OCI-LY3 (cell line): Measurements from ENCODE around the gene GIPC1.
A peak's percentile ranks its signal among the peaks of the same experiment; 100 is the strongest.

Experiments
- H2AFZ ChIP-seq: fragments of 200-600, 300-600 bp; shearing (Covaris generic); 2 replicates; pipeline ENCODE4 v1.6.0; 2014; ENCODE audit warnings: antibody characterized with exemption, low read depth, low read length
- H3K27ac ChIP-seq: fragments of 200-600, 300-600 bp; sonication (generic); 2 replicates; pipeline ENCODE4 v1.5.1; 2014; ENCODE audit warnings: mild to moderate bottlenecking, low read length, moderate library complexity, mixed read lengths
- H3K27me3 ChIP-seq: fragments of 200-600, 300-600 bp; sonication (generic); 2 replicates; pipeline ENCODE4 v1.6.1; 2014; ENCODE audit warnings: low read depth, low read length, mixed read lengths
- H3K36me3 ChIP-seq: fragments of 200-600, 300-600 bp; sonication (generic); replicated peaks from 2 replicates; pipeline ENCODE3; 2014; ENCODE audit warnings: low read depth, low read length, mixed read lengths
- H3K4me1 ChIP-seq: fragments of 300-600, 200-600 bp; sonication (generic); 2 replicates; pipeline ENCODE4 v1.6.1; 2014; ENCODE audit warnings: low read length, mixed read lengths
- H3K4me2 ChIP-seq: fragments of 200-600, 300-600 bp; sonication (generic); 2 replicates; pipeline ENCODE4 v1.6.1; 2014; ENCODE audit warnings: low read length, mixed read lengths
- H3K4me3 ChIP-seq: fragments of 300-600, 200-600 bp; sonication (generic); 2 replicates; pipeline ENCODE4 v1.5.1; 2014; ENCODE audit warnings: antibody characterized with exemption, mild to moderate bottlenecking, low read length, moderate library complexity
- H3K79me2 ChIP-seq: fragments of 300-600, 200-600 bp; shearing (Covaris generic); 2 replicates; pipeline ENCODE4 v1.6.1; 2014; ENCODE audit warnings: mild to moderate bottlenecking, low read length, mixed read lengths
- H3K9ac ChIP-seq: fragments of 300-600, 200-600 bp; shearing (Covaris generic); 2 replicates; pipeline ENCODE4 v1.6.0; 2014; ENCODE audit warnings: mild to moderate bottlenecking, low read length, moderate library complexity
- H3K9me3 ChIP-seq: fragments of 200-600, 300-600 bp; shearing (Covaris generic); 2 replicates; pipeline ENCODE4 v1.6.1; 2014; ENCODE audit warnings: low read length, mixed read lengths; ENCODE audit not compliant: insufficient read depth
- H4K20me1 ChIP-seq: fragments of 200-600, 300-600 bp; sonication (generic); 2 replicates; pipeline ENCODE4 v1.6.1; 2016; ENCODE audit warnings: low read length, mixed read lengths; ENCODE audit not compliant: insufficient read depth
- EZH2phosphoT487 ChIP-seq: fragments of 200-600 bp; shearing (Covaris generic); IDR thresholded peaks from 2 replicates; pipeline ENCODE4 v1.6.1; 2018; ENCODE audit warnings: antibody characterized with exemption, mixed run types, low read depth
- TF ChIP-seq, protein P1 (sequence below): fragments of 200-600, 300-600 bp; sonication (generic); IDR thresholded peaks from 2 replicates; pipeline ENCODE4 v1.5.1; 2014; ENCODE audit warnings: antibody characterized with exemption, low read length, low read depth

The GIPC1 gene

DNA sequence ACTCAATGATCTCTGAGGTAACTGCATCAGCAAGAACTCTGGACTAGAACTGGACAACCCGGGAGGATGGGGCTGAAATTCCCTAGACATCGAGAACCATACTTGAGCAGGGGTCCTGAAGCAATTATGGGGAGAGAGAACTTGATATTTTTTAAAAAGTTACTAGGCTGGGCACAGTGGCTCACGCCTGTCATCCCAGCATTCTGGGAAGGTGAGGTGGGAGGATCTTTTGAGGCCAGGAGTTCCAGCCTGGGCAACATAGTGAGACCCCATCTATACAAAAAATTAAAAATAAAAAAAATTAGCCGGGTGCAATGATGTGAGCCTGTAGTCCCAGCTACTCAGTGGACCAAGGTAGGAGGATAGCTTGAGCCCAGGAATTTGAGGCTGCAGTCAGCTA, 24.6 kb upstream of the GIPC1 start:
- Histone ChIP-seq H3K4me1 (peaks cover 15% of the 10 kb centered on the region), H3K36me3 (peaks cover 8% of the 10 kb centered on the region), H4K20me1 (peaks cover 18% of the 10 kb centered on the region), H3K79me2 (peaks cover 26% of the 10 kb centered on the region), H3K27ac (no peak overlapping the region), H3K4me3 (no peak overlapping the region), H3K9ac (no peak overlapping the region), H3K9me3 (no peaks in the 10 kb centered on the region), H3K27me3 (no peaks in the 10 kb centered on the region), H3K4me2 (no peak overlapping the region), H2AFZ (no peak overlapping the region)
- no peak for TF ChIP-seq EZH2phosphoT487
- TF ChIP-seq, protein P1, sequence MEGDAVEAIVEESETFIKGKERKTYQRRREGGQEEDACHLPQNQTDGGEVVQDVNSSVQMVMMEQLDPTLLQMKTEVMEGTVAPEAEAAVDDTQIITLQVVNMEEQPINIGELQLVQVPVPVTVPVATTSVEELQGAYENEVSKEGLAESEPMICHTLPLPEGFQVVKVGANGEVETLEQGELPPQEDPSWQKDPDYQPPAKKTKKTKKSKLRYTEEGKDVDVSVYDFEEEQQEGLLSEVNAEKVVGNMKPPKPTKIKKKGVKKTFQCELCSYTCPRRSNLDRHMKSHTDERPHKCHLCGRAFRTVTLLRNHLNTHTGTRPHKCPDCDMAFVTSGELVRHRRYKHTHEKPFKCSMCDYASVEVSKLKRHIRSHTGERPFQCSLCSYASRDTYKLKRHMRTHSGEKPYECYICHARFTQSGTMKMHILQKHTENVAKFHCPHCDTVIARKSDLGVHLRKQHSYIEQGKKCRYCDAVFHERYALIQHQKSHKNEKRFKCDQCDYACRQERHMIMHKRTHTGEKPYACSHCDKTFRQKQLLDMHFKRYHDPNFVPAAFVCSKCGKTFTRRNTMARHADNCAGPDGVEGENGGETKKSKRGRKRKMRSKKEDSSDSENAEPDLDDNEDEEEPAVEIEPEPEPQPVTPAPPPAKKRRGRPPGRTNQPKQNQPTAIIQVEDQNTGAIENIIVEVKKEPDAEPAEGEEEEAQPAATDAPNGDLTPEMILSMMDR = no peak

DNA sequence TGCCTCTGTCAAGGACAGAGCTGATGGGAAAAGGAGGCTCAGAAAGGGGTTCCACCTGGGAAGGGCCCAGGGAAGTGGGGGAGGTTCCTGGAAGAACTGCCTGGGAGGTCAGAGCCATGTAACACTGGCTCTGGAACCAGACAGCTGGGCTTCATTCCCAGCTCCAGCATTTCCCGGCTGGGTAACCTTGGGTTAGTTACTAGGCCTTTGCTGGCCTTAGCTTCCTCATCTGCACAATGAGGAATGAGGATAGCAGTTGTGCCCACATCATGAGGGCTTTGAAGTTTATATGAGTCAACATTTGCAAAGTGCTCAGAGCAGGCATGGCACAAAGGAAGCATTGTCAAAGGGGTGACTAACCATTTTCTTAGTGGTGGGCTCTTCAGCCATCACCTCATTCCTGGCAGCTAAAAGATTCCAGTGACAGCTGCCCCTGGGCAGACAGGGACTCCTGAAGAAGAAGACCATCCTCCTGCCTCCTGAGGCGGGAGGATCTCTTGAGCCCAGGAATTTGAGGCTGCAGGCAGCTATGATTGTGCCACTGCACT, 24.0 kb upstream of the GIPC1 start:
- TF ChIP-seq, protein P1 = no peak
- TF ChIP-seq EZH2phosphoT487 = no peak
- peaks cover 13% of the 10 kb centered on the region for H3K36me3 ChIP-seq
- H3K4me1 ChIP-seq = peaks cover 15% of the 10 kb centered on the region
- no peaks in the 10 kb centered on the region for H3K9me3 ChIP-seq
- no peak overlapping the region for H3K9ac ChIP-seq
- no peak overlapping the region for H3K27ac ChIP-seq
- H2AFZ ChIP-seq = no peak overlapping the region
- H3K79me2 ChIP-seq = peaks cover 31% of the 10 kb centered on the region
- no peak overlapping the region for H3K4me3 ChIP-seq
- H3K27me3 ChIP-seq = no peaks in the 10 kb centered on the region
- H4K20me1 ChIP-seq = peaks cover 18% of the 10 kb centered on the region
- no peak overlapping the region for H3K4me2 ChIP-seq

DNA sequence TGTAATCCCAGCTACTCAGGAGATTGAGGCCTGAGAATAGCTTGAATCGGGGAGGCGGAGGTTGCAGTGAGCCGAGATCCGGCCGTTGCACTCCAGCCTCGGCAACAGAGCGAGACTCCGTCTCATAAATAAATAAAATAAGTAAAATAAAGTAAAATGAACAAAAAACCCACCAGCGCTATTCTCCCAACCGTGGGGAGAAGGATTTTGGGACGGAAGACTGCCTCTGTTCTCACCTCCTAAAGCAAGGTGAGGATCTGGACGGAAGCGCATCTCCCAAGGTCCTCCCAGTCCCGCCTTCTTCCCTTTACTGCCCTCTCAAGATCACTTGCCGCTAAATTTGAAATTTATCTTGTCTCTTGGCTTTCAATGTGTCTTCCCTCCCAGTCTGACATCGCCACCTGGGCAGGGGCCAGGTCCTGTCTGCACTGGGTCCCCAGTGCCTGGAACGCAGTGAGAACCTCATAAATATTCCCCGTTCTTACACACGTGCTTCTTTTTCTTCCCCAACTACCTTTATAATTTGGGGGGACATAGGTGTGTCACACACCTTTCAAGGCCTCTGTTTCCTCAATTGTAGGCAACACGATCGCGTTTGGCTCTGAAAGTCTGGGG, 23.4 kb upstream of the GIPC1 start:
- Histone ChIP-seq H3K9ac (peak overlapping the region; percentile 79), H3K4me1 (peaks cover 15% of the 10 kb centered on the region)
- TF ChIP-seq, protein P1 = no peak
- TF ChIP-seq EZH2phosphoT487 = no peak

DNA sequence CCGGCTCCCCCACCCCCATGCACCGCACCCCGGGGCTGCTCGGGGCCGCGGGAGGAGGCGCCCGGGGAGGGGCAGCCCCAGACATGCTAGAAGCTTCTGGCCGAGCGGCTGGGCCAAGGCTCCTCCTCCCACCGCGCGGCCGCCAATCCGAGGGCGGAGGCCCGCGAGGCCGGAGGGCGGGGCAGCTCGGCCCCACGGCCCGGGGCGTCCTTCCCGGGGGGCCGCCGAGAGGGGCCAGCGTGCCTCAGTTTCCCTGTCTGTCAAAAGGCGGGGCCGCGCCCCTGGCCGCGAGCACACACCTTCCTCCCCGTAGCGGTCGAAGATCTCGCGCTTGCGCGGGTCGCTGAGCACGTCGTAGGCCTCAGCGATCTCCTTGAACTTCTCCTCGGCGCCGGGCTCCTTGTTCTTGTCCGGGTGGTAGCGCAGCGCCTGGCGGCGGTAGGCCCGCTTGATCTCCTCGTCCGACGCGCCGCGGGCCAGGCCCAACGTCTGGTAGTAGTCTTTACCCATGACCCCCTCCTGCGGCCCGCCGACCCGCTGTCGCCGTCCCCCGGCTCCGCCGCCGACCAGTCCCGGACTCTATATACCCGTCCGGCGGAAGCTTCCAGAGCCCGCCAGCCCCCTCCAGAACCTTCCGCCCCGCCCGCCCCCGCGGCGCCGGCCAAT, 22.0 kb upstream of the GIPC1 start, which contains the start of gene DNAJB1:
Gene DNAJB1, minus strand, starts transcription at position 558 of the 666 bp plus-strand sequence. Its CDS starts 48 bp downstream, at position 510.
- peaks cover 26% of the 10 kb centered on the region for H3K36me3 ChIP-seq
- peak within 1 kb of the TSS; percentile 89 for H3K9ac ChIP-seq
- peak within 1 kb of the TSS; percentile 88 for H3K4me2 ChIP-seq
- peak within 1 kb of the TSS; percentile 82 for H3K4me3 ChIP-seq
- peaks cover 15% of the 10 kb centered on the region for H3K4me1 ChIP-seq
- H3K9me3 ChIP-seq = no peaks in the 10 kb centered on the region
- H3K27ac ChIP-seq = peak within 1 kb of the TSS; percentile 83
- H4K20me1 ChIP-seq = peaks cover 24% of the 10 kb centered on the region
- TF ChIP-seq EZH2phosphoT487 = no peak
- TF ChIP-seq, protein P1 = no peak
- H3K79me2 ChIP-seq = peaks cover 31% of the 10 kb centered on the region
- H2AFZ ChIP-seq = peak within 1 kb of the TSS; percentile 81; the same call in 1 of the 2 replicates
- no peaks in the 10 kb centered on the region for H3K27me3 ChIP-seq

More for the DNA sequence above, 23.4 kb upstream of the GIPC1 start:
- H3K27ac ChIP-seq = peak overlapping the region; percentile 78
- peaks cover 31% of the 10 kb centered on the region for H3K79me2 ChIP-seq
- H3K36me3 ChIP-seq = peaks cover 18% of the 10 kb centered on the region
- no peaks in the 10 kb centered on the region for H3K9me3 ChIP-seq
- H4K20me1 ChIP-seq = peaks cover 22% of the 10 kb centered on the region
- H2AFZ ChIP-seq = no peak overlapping the region
- peak overlapping the region; percentile 82 for H3K4me3 ChIP-seq
- H3K27me3 ChIP-seq = no peaks in the 10 kb centered on the region
- peak overlapping the region; percentile 86 for H3K4me2 ChIP-seq
